Stimulated activated CD4-positive, alpha-beta T cell treated with anti-CD3 and anti-CD28 coated beads, Interleukin-4, amount 100 ng/mL, for 24 hours (primary cell): ENCODE results near the gene WFIKKN2.
"Not testable (repeated sequence)": the region's sequence is repeated elsewhere in the genome, so short reads cannot be mapped to it uniquely, and the experiment has no call there.

ENCODE experiments used
- DNase-seq: peaks from one replicate; pipeline ENCODE4 v3.0.0-alpha.2; 2020

WFIKKN2 gene, protein sequence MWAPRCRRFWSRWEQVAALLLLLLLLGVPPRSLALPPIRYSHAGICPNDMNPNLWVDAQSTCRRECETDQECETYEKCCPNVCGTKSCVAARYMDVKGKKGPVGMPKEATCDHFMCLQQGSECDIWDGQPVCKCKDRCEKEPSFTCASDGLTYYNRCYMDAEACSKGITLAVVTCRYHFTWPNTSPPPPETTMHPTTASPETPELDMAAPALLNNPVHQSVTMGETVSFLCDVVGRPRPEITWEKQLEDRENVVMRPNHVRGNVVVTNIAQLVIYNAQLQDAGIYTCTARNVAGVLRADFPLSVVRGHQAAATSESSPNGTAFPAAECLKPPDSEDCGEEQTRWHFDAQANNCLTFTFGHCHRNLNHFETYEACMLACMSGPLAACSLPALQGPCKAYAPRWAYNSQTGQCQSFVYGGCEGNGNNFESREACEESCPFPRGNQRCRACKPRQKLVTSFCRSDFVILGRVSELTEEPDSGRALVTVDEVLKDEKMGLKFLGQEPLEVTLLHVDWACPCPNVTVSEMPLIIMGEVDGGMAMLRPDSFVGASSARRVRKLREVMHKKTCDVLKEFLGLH

DNA sequence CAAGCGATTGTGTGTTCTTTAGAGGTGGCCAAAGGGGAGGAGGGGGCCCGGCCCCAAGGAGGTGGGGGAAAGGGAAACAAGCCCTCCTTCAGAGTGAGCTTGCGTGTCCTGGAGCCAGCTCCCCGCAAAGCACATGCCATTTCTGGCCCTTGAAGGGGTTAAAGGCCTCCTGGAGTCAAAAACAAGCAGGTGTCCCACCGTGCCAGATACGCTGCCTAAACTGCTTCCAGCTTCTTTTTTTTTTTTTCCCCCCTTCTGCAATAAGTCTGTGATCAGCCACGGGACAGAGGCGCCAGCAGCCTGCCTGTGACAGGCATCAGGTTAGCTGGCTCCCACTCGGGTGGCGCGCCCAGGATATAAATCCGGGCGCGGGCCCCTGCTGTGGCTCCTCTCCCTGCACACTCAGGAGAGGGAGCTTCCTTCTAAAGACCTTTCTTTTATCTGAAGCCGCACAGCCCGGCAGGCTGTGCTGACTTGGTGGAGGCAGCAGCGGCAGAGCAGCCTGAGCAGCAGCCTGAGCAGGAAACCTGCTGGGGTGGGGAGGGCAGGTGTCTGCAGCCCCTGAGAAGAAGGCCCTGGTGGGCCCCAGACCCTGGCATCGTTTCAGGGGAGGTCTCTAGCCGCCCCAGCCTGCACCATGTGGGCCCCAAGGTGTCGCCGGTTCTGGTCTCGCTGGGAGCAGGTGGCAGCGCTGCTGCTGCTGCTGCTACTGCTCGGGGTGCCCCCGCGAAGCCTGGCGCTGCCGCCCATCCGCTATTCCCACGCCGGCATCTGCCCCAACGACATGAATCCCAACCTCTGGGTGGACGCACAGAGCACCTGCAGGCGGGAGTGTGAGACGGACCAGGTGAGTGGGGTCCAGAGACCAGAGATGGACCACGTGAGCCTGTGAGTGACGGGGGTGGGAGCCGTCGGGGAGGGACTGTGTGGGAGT lies at the start of gene WFIKKN2:
Gene WFIKKN2, plus strand, starts transcription at position 286 of the 934 bp plus-strand sequence. Its CDS starts 352 bp downstream, at position 638.
- no peak for DNase-seq

GRCh38 chr17:50785946-50786570 lies 49.3 kb upstream of the WFIKKN2 start:
- DNase-seq, result no peak

DNA sequence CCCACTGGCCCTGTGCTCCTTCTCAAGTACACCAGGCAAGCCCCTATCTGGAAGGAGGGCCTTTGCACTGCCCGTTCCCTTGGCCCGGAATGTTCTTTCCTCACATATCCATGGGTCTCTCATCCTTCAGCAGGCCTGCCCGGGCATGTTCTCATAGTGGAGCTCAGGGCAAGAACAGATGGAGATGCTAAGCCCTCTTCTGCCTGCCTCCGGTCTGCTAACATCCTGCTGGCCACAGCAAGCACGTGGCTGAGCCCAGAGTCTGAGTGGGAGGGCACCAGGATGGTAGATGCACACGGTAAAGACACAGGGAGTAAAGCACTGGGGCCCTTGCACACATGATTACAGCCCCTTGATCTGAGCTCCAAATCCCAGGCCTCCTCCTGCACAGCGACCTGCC lies 48.3 kb upstream of the WFIKKN2 start:
- no peak for DNase-seq

GRCh38 chr17:50790618-50791017 lies 44.8 kb upstream of the WFIKKN2 start:
- DNase-seq, result no peak

DNA sequence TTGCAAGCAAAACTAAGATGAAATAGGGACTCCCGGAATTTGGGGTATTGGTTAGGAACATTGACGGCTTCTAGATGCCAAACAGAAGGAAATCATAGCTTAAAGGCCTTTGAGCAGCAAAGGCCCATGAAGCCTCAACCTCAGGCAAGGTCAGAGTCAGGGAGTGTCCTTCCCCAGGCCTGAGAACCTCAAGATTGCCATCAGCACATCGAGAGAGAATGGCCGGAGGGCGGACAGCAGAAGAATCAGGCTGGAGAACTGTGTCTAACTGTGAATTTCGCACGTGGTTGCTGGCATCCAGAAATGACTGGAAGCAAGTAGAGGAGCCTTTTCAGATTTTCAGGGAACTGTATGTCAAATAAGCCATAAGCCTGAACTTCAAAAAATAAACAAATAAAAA lies 43.3 kb upstream of the WFIKKN2 start:
- DNase-seq, result no peak

- no peak for DNase-seq
Measured at GRCh38 chr17:50793007-50793406, 42.4 kb upstream of the WFIKKN2 start.

DNA sequence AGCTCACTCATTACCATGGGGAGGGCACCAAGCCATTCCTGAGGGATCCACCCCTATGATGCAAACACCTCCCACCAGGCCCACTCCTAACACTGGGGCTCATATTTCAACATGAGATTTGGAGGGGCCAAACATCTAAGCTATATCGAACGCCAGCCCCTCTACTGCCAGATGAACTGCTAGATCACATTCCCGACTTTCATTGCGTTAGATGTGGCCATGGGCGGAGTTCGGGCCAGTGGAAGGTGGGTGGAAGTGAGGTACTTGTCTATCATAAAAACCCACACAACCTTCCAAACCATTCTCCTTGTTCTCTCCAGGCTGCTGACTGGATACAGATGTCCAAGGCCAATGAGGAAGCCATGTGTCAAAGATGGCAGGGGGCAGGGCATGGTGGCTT lies 41.0 kb upstream of the WFIKKN2 start:
- DNase-seq, result no peak

DNA sequence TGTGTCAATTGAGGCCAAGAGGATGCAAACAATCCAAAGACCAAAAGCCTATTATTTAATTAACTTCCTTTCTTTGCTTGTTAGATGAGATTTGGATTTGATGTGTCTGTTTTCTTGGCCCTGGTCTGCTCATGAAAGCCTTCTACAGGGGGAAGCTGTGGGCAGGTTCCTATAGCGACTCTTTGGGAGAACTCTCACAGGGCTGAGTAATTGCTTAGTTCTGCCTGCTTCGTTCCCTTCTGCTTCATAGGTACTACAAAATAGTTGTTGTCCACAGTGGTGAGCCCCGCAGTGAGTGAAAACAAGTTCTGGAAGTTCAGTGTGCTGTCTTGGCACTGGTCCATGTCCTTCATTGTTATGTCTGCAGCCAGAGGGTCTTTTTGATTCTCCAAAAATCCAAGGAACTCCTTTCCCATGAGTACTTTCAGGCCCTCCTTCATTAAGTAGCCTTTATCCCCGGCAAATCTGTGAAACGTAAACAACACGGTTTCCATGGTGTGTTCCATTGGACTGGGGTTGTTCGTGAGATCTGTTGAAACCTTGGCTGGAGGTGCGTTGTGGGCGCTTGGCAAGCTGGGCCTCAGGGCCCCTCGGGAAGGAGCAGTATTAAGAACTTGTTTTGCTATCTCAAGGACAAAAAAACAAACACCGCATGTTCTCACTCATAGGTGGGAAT lies 38.1 kb upstream of the WFIKKN2 start:
- DNase-seq, result no peak

DNA sequence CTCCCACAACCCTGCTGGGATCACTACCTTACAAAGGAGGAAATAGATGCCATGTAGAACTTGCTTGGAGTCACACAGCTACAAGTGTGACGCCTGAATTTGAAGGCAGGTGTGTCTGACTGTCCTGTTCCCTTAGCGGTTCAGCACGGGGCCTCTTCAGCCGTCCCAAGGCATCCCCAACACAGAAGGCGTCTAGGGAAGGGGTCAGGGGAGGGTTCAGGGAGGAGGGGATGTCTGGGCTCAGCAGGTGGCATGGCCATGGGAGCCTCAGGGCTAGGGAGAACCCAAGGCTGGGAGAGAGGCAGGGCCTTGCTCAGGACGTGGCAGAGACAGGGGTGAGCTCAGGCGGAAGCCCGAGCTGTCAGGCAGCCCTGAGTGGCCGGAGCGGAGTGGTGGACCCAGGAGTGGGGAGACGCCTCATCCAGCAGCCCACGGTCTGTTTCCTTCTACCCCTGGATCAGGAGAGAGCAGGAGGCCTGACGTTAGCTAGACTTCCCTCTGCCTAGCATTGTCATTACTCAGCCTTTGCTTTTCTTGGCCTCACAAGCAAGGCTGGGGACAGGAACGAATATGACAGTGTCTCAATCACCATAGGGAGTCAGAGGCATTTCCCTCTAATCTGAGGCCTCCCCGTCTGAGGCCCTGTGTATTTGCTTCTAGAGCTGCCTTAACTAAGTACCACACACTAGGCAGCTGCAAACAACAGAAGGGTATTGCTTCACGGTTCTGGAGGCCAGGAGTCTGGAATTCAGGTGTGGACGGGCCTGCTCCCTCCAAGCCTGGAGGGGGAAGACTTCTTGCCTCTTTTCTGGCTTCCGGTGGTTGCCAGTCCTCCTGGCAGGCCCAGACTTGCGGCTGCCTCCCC lies 36.7 kb upstream of the WFIKKN2 start:
- no peak for DNase-seq

GRCh38 chr17:50799582-50799981 lies 35.8 kb upstream of the WFIKKN2 start:
- DNase-seq, result no peak

GRCh38 chr17:50800196-50800700 lies 35.1 kb upstream of the WFIKKN2 start:
- no peak for DNase-seq

GRCh38 chr17:50802609-50803571 lies 32.5 kb upstream of the WFIKKN2 start:
- DNase-seq, result no peak

- no peak for DNase-seq
Measured at GRCh38 chr17:50803676-50804075, 31.7 kb upstream of the WFIKKN2 start.

GRCh38 chr17:50804749-50805475 lies 30.5 kb upstream of the WFIKKN2 start:
- DNase-seq, result not testable (repeated sequence)

- DNase-seq, result no peak
Measured at GRCh38 chr17:50805486-50805885, 29.9 kb upstream of the WFIKKN2 start.

DNA sequence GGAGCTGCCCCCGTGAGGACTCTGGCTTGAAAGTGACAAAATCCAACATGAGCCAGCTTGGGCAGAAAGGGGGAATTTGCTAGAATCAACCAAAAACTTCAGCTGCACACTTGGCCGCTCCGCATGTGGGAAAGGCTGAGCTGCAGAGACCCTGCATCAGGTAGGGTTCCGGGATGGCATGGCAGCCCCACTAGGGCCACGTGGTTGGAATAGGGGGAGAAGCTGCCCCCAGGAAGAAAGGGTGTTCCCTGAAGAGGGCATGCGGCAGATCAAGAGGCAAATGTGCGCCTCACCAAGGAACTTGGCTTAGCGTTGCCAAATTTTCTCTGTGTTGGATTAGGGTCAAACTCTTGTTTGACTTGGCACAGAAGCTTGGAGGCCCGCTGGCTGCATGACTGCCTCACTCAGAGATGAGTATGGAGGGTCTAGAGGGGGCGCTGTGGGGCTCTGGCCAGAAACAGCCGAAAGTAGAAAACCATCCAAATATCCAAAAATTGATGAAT lies 29.2 kb upstream of the WFIKKN2 start:
- no peak for DNase-seq

- no peak for DNase-seq
Measured at GRCh38 chr17:50807009-50807408, 28.4 kb upstream of the WFIKKN2 start.

DNA sequence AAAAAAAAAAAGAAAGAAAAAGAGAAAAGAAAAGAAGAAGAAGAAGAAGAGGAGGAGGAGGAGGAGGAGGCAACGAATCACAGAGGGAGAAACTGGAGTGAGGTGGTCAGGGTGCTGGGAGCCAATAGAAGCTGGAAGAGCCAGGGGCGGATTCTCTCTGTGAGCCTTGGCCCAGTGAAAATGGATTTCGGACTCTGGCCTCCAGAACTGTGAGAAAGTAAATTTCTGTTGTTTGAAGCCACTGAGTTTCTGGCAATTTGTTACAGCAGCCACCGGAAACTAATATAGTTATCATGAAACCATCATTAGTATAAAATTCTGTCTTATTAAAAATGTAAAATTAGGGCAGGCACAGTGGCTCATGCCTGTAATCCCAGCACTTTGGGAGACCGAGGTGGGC lies 27.7 kb upstream of the WFIKKN2 start:
- DNase-seq, result no peak

- DNase-seq, result no peak
Measured at GRCh38 chr17:50808413-50808812, 27.0 kb upstream of the WFIKKN2 start.
